K562 (cell line): ENCODE data around the gene PARD3B. TPM values are rescaled to one million over a fixed set of nuclear protein-coding genes. Genes with fewer than 3 reads are reported as not detected.

Source experiments
- ATAC-seq: fragments of 200-7000 bp; cut with Tn5 transposase; 3 replicates; pipeline ENCODE4 v1.9.1; 2020; ENCODE audit warnings: moderate library complexity
- BruUV-seq: library from RNA; stranded (reverse); fragments of 400-500 nt; replicated peaks from 2 replicates; lab custom pipeline; 2021; lab: Mats Ljungman, UMichigan
- CTCF ChIA-PET: fragments of 300-600 bp; formaldehyde crosslinking; extraction: SDS; loops from one replicate; lab custom pipeline; 2021; ENCODE audit warnings: low intra/inter-chr PET ratio; lab: Yijun Ruan, JAX
- POLR2A ChIA-PET: fragments of 300-600, 350-650 bp; sonication (Branson Sonifier 250); formaldehyde crosslinking; extraction: SDS; loops from one replicate; lab custom pipeline; 2021; ENCODE audit warnings: antibody characterized with exemption, inconsistent platforms; lab: Yijun Ruan, JAX
- DNase-seq, 4 experiments: peaks; one replicate each; pipeline versions ENCODE4 v3.0.0 to v3.0.0-alpha.2; 2011 to 2018; ENCODE audit warnings: low spot score in 3 of 4, mixed read lengths in 3 of 4; ENCODE audit errors: extremely low read depth in 1 of 4
- FAIRE-seq: peaks from 2 replicates; lab custom pipeline; 2011; peaks lifted over from hg19 to GRCh38; lab: Jason Lieb, UNC
- H2AFZ ChIP-seq: 2 replicates; pipeline ENCODE4 v1.6.0; 2011; ENCODE audit warnings: low read depth, low read length, control low read depth, inconsistent platforms
- H3K27ac ChIP-seq: fragments of 200-600 bp; 3 replicates; pipeline ENCODE4 v1.8.0; 2011; ENCODE audit warnings: low read depth, mild to moderate bottlenecking, control low read depth, inconsistent platforms, low read length, moderate library complexity, mixed read lengths; ENCODE audit errors: extremely low read depth
- H3K27me3 ChIP-seq, 2 experiments: fragments of 300-600 bp in 1 of 2; 2 replicates in 1 of 2; 3 replicates in 1 of 2; pipeline versions ENCODE4 v1.6.0 to v1.8.0; 2011; ENCODE audit warnings: inconsistent platforms in 2 of 2, low read length in 2 of 2, mild to moderate bottlenecking in 1 of 2, mixed read lengths in 1 of 2, moderate library complexity in 1 of 2; ENCODE audit not compliant: control insufficient read depth in 2 of 2, insufficient read depth in 2 of 2
- H3K36me3 ChIP-seq: fragments of 300-600 bp; 3 replicates; pipeline ENCODE4 v1.8.0; 2011; ENCODE audit warnings: mild to moderate bottlenecking, low read length, inconsistent platforms; ENCODE audit not compliant: control insufficient read depth, insufficient read depth
- H3K4me1 ChIP-seq, 2 experiments: fragments of 200-600 bp in 1 of 2; replicated peaks in 1 of 2; 2 replicates in 1 of 2; 3 replicates in 1 of 2; pipeline versions ENCODE4 v1.5.1 to v1.8.0; 2011; ENCODE audit warnings: inconsistent platforms in 2 of 2, low read length in 2 of 2, mild to moderate bottlenecking in 1 of 2, mixed read lengths in 1 of 2, moderate library complexity in 1 of 2; ENCODE audit not compliant: control insufficient read depth in 2 of 2, insufficient read depth in 2 of 2
- H3K4me2 ChIP-seq: 2 replicates; pipeline ENCODE4 v1.6.1; 2011; ENCODE audit warnings: low read length, control low read depth, inconsistent platforms, mixed read lengths; ENCODE audit not compliant: insufficient read depth
- H3K4me3 ChIP-seq: fragments of 200-600 bp; sonication (generic), shearing (Covaris generic); 2 replicates; pipeline ENCODE4 v1.5.1; 2016; ENCODE audit warnings: control low read depth, inconsistent platforms
- H3K79me2 ChIP-seq: fragments of 200-600 bp; 3 replicates; pipeline ENCODE4 v1.8.0; 2011; ENCODE audit warnings: low read length, inconsistent platforms; ENCODE audit not compliant: control insufficient read depth, insufficient read depth
- H3K9ac ChIP-seq, 2 experiments: 2 replicates each; pipeline versions ENCODE4 v1.6.0 to v1.6.1; 2011; ENCODE audit warnings: low read depth in 2 of 2, low read length in 2 of 2, control low read depth in 1 of 2, inconsistent platforms in 1 of 2, mild to moderate bottlenecking in 1 of 2, mixed read lengths in 1 of 2; ENCODE audit not compliant: insufficient read depth in 1 of 2
- H3K9me1 ChIP-seq: one replicate; pipeline ENCODE4 v1.6.0; 2011; ENCODE audit warnings: inconsistent platforms, mild to moderate bottlenecking, low read length, moderate library complexity; ENCODE audit not compliant: control insufficient read depth, insufficient read depth
- H3K9me3 ChIP-seq: replicated peaks from 2 replicates; pipeline ENCODE4 v1.5.1; 2011; ENCODE audit warnings: low read depth, low read length, inconsistent platforms; ENCODE audit not compliant: control insufficient read depth, insufficient read depth
- H4K20me1 ChIP-seq: replicated peaks from 2 replicates; pipeline ENCODE4 v1.6.1; 2011; ENCODE audit warnings: low read length, inconsistent platforms, mixed read lengths; ENCODE audit not compliant: control insufficient read depth, insufficient read depth
- MTA2 ChIP-seq: fragments of 450-650 bp; IDR thresholded peaks from 2 replicates; pipeline ENCODE4 v1.6.1; 2016; ENCODE audit warnings: low read depth
- POU5F1 ChIP-seq: fragments of 150-350 bp; IDR thresholded peaks from 2 replicates; pipeline ENCODE4 v1.6.1; 2014; ENCODE audit warnings: borderline replicate concordance, low read length, low read depth, mild to moderate bottlenecking; ENCODE audit not compliant: partially characterized antibody
- PRDM10 ChIP-seq: fragments of 450-650 bp; IDR thresholded peaks from 2 replicates; pipeline ENCODE4 v1.6.1; 2018; ENCODE audit not compliant: partially characterized antibody
- RUNX1 ChIP-seq: sonication (generic); IDR thresholded peaks from 2 replicates; pipeline ENCODE4 v1.6.1; 2016; ENCODE audit warnings: antibody characterized with exemption, low read depth
- TRIM24 ChIP-seq, 2 experiments: fragments of 450-650 bp; IDR thresholded peaks; 2 replicates each; pipeline ENCODE4 v1.6.1; 2016
- ZBTB26 ChIP-seq: fragments of 450-650 bp; formaldehyde crosslinking; IDR thresholded peaks from 2 replicates; pipeline ENCODE4 v1.4.0; 2022; ENCODE audit warnings: missing genetic modification characterization
- ZNF212 ChIP-seq: fragments of 450-650 bp; formaldehyde crosslinking; IDR thresholded peaks from 2 replicates; pipeline ENCODE4 v1.4.0; 2020; ENCODE audit warnings: mild to moderate bottlenecking
- WGBS: fragments of 100-300 bp; shearing (Covaris generic); methylation state at CpG from one replicate; pipeline ENCODE4 v1.1.6; 2016; ENCODE audit warnings: low coverage, mixed read lengths; ENCODE audit not compliant: insufficient coverage; ENCODE audit errors: missing lambda C conversion rate; 5-methylcytosine and 5-hydroxymethylcytosine counted together
- in situ Hi-C: fragments of 300-500 bp; cut with MboI; formaldehyde crosslinking; loops from 4 replicates; pipeline ENCODE4 v1.15.0; 2018; ENCODE audit warnings: inconsistent platforms, mixed read lengths
- intact Hi-C: fragments of 100-400 bp; cut with micrococcal nuclease; formaldehyde crosslinking; loops from 2 replicates; pipeline ENCODE4 v1.14.2; 2022
- polyA plus RNA-seq, 8 experiments: library from polyadenylated mRNA; depleted of rRNA in 4 of 8; stranded (reverse) in 5 of 8; unstranded in 3 of 8; fragments of >200 nt; fragmentation: Nextera tagmentation in 2 of 8; fragmentation: Illumina TruSeq in 1 of 8; extraction: Ambion mirVana in 2 of 8; extraction: Trizol in 1 of 8; gene quantifications; 2 replicates each; pipeline versions ENCODE4 v1.2.1 to v1.2.3, GENCODE V29; 2011 to 2014; ENCODE audit warnings: inconsistent platforms in 1 of 8, missing spikeins in 1 of 8
- total RNA-seq, 7 experiments: library from RNA; depleted of rRNA in 6 of 7; stranded (reverse); fragments of >200 nt in 6 of 7; fragmentation: Illumina TruSeq in 2 of 7; extraction: Trizol in 2 of 7; gene quantifications; 2 replicates each; pipeline versions ENCODE4 v1.2.1 to v1.2.3, GENCODE V29; 2011 to 2021; ENCODE audit warnings: low replicate concordance in 1 of 7
- TF ChIP-seq, protein P1 (sequence below), 2 experiments: fragments of 450-650 bp; IDR thresholded peaks; 2 replicates each; pipeline ENCODE4 v1.6.1; 2018; ENCODE audit warnings: mild to moderate bottlenecking in 2 of 2, low read depth in 1 of 2; ENCODE audit not compliant: partially characterized antibody in 2 of 2
- TF ChIP-seq, protein P2 (sequence below), 2 experiments: fragments of 450-650 bp in 1 of 2; sonication (generic) in 1 of 2; formaldehyde crosslinking in 1 of 2; IDR thresholded peaks in 1 of 2; conservative IDR thresholded peaks in 1 of 2; 2 replicates each; pipeline versions ENCODE4 v1.6.1 to v1.8.1; 2016 to 2023; ENCODE audit warnings: mild to moderate bottlenecking in 2 of 2, moderate library complexity in 2 of 2, inconsistent platforms in 1 of 2, missing genetic modification reagents in 1 of 2

PARD3B gene
- total and polyA plus RNA-seq, 9 of the 15 experiments (the other 6 are each of a cell fraction or from before 2014, with no cell fraction given): 0.15 to 3.0 (median 1.1) TPM

DNA sequence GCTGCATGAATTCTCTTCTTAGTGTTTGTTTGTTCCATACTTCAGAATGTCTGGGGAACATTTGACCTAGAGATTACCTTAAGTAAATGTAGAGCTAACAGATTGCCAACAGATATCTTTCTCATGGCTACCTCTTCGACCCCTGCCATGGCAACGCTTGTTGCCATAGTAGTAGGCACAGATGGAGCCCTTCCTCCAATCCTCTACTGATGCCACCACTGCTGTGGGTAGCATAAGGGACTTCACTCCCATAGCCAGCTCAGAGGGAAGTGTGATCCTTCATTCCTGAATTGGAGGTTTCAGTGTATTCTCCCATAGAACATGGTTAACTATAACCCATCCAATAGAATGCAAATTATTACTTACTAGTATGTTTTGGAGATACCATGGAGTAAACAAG, 593.5 kb downstream of the PARD3B start (continued):
- TF ChIP-seq, protein P1, sequence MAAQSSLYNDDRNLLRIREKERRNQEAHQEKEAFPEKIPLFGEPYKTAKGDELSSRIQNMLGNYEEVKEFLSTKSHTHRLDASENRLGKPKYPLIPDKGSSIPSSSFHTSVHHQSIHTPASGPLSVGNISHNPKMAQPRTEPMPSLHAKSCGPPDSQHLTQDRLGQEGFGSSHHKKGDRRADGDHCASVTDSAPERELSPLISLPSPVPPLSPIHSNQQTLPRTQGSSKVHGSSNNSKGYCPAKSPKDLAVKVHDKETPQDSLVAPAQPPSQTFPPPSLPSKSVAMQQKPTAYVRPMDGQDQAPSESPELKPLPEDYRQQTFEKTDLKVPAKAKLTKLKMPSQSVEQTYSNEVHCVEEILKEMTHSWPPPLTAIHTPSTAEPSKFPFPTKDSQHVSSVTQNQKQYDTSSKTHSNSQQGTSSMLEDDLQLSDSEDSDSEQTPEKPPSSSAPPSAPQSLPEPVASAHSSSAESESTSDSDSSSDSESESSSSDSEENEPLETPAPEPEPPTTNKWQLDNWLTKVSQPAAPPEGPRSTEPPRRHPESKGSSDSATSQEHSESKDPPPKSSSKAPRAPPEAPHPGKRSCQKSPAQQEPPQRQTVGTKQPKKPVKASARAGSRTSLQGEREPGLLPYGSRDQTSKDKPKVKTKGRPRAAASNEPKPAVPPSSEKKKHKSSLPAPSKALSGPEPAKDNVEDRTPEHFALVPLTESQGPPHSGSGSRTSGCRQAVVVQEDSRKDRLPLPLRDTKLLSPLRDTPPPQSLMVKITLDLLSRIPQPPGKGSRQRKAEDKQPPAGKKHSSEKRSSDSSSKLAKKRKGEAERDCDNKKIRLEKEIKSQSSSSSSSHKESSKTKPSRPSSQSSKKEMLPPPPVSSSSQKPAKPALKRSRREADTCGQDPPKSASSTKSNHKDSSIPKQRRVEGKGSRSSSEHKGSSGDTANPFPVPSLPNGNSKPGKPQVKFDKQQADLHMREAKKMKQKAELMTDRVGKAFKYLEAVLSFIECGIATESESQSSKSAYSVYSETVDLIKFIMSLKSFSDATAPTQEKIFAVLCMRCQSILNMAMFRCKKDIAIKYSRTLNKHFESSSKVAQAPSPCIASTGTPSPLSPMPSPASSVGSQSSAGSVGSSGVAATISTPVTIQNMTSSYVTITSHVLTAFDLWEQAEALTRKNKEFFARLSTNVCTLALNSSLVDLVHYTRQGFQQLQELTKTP (IDR thresholded peaks at IDR 0.05; ENCODE audit: low read depth in 1 of 2, partially characterized antibody in 2 of 2): no peak
- TF ChIP-seq MTA2: no peak

GRCh38 chr2:205139822-205140463, 594.7 kb downstream of the PARD3B start:
- H3K9me3 ChIP-seq: no peaks in the 10 kb centered on the region
- H3K36me3 ChIP-seq: no peaks in the 10 kb centered on the region
- FAIRE-seq: peak; percentile 46
- peak; percentile 92 for ATAC-seq
- H3K4me2 ChIP-seq: peak overlapping the region; percentile 39; the same call in 1 of the 2 replicates
- no TSS peak for BruUV-seq
- peak; percentile 5 to 69 (median 29) for DNase-seq
- intact Hi-C loops (no loop called here), in situ Hi-C loops (no loop called here)
- no peaks in the 10 kb centered on the region for H3K9me1 ChIP-seq
- no peak overlapping the region; a peak in 1 of 4 replicates for H3K9ac ChIP-seq
- H4K20me1 ChIP-seq: no peaks in the 10 kb centered on the region
- ChIA-PET POLR2A (no interaction called here), CTCF (interaction anchor here (0.7 kb wide), 1 partner anchor 54 kb away, joined by 3 read pairs; no protein-coding TSS in a partner anchor)
- H3K4me3 ChIP-seq: no peak overlapping the region
- 2% methylated on average over 8 of the region's 8 CpGs for WGBS
- H2AFZ ChIP-seq: peak overlapping the region; percentile 56
- peak overlapping the region; percentile 38; the same call in 2 of the 3 replicates for H3K27ac ChIP-seq
- no peaks in the 10 kb centered on the region for H3K79me2 ChIP-seq
- no peaks in the 10 kb centered on the region for H3K4me1 ChIP-seq
- H3K27me3 ChIP-seq: no peaks in the 10 kb centered on the region
- TF ChIP-seq PRDM10 (peak; percentile 26), ZBTB26 (CRISPR knock-in tag) (no peak), POU5F1 (no peak), TRIM24 (IDR thresholded peaks at IDR 0.05) (peak; percentile 62 to 66; a peak in 2 of 4 replicates), ZNF212 (CRISPR knock-in tag) (no peak), RUNX1 (no peak)
- TF ChIP-seq, protein P2, sequence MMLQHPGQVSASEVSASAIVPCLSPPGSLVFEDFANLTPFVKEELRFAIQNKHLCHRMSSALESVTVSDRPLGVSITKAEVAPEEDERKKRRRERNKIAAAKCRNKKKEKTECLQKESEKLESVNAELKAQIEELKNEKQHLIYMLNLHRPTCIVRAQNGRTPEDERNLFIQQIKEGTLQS (IDR thresholded peaks at IDR 0.05): no peak; the same call in 1 of the 2 replicates
- TF ChIP-seq, protein P2 (CRISPR knock-in tag; conservative IDR thresholded peaks at IDR 0.05): no peak
